Activated T-helper 9 cell treated with anti-CD3 and anti-CD28 coated beads, Interleukin-2, amount 50 U/mL, for 16 hours (primary cell): ENCODE data around the gene DCAF4L1.

ENCODE experiments used
- DNase-seq: peaks from one replicate; pipeline ENCODE4 v3.0.0-alpha.2; 2020; ENCODE audit warnings: low read depth

DCAF4L1 gene

GRCh38 chr4:41990365-41991111 lies 9.0 kb downstream of the DCAF4L1 start, which contains the start of gene SLC30A9:
Gene SLC30A9, plus strand, starts transcription at chr4:41990530. Its CDS starts 122 bp downstream, at chr4:41990652.
- peak; percentile 87 for DNase-seq

DNA sequence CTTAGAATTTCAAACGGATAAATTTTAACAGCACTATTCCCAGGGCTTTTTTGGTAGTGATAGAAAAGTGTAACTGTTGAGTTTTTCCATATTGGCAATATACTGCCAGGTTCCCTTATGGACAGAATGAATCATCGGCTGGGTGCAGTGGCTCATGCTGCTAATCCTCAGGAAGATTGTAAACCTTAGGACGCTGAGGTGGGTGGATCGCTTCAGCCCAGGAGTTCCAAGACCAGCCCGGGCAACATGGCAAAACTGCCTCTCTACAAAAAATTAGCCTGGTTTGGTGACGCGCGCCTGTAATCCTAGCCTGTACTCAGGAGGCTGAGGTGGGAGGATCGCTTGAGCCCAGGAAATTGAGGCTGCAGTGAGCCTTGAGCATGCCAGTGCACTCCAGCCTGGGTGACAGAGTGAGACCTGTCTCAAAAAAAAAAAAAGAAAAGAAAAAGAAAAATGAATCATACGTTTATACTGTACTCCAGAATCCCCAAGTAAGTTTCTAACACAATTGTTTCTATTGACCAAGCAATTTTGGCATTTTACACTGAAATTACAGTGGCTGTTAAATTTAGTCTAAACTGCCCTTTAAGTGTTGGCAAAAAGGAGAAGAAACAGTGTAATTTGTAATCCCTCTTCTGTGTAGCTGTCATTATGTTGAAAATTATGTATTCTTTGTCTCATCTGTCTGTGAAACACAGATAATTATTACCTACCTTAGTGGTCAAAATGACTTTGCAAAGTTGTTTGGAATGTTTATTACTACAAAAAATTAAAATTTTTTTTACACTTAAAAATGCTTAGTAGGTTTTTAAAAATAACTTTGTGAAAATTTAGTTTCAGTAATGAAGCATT lies 10.6 kb downstream of the DCAF4L1 start:
- DNase-seq, result no peak

DNA sequence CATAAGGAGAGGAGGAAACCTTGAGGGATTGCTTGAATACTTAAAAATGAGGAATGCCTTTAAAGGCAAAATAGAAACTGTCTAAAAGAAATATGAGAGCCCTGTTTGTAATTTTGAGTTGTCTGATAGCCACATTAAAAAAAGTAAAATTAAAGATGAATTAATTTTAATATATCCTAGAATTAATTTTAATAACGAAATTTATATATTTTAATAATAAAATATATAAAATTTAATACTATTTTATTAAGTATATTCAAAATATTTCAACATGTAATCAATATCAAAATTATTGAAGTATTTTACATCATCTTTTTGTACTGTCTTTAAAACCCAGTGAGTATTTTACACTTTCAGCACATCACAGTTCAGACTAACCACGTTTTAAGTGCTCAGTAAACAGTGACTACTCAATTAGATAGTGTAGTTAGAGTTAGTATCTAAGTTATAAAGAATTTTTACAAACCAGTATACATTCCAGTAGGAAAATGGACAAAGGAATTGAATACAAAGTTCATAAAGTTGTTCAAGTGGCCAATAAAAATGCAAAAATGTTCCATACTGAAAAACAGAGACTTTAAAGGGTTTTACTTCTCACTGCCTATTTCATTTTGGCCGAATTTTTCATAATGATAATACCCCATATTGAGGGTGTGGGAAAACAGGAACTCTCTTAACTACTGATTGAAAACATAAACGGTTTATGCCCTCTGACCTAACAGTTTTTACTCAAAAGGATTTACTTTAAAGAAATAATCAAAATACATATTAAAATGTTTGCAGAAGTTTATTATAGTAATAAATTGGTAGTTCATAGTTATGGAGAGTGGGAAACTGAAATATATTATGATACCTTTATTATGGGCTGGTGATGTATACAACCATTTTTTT lies 11.7 kb downstream of the DCAF4L1 start:
- DNase-seq, result no peak

- DNase-seq, result no peak
Measured at GRCh38 chr4:41994461-41994985, 13.0 kb downstream of the DCAF4L1 start.

DNA sequence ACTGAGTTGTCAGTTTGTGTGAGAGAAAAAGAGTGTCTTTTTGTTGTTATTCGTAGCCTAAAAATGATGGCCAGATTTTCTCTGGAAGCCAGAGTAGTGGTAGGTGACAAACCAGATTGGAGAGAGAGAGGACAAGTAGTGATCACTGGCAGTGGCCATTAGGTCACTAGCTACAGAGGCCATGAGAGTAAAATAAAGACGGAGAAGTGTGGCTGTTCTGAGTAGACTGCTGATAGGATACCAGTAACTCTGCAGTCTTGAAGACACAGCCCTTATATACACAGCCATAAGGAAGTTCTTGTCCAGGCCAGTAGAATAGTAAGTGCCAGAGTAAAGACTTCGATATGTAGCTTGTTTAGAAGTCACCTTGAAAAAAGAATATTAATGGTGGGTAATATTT lies 16.5 kb downstream of the DCAF4L1 start:
- DNase-seq, result no peak

DNA sequence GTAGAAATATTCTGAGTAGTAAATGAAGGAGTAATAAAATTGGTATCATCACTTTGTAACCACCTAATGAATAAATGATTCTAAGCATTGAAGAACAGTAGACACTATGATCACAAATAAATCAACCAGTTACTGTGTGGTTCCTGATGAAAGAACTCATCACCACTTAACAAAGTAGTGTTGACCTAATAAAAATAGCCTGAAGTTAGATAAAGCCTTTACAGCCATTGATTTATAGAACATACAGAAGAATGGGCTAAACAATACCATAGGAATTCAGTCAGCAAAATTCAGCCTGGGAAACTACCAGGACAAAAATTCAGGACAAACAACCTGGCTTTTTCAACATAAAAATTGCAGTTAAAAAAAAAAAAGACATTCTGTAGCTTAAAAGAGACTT lies 17.8 kb downstream of the DCAF4L1 start:
- DNase-seq, result no peak

- DNase-seq, result no peak
Measured at GRCh38 chr4:42008011-42008786, 26.6 kb downstream of the DCAF4L1 start.

GRCh38 chr4:42015438-42015837 lies 33.9 kb downstream of the DCAF4L1 start:
- no peak for DNase-seq

DNA sequence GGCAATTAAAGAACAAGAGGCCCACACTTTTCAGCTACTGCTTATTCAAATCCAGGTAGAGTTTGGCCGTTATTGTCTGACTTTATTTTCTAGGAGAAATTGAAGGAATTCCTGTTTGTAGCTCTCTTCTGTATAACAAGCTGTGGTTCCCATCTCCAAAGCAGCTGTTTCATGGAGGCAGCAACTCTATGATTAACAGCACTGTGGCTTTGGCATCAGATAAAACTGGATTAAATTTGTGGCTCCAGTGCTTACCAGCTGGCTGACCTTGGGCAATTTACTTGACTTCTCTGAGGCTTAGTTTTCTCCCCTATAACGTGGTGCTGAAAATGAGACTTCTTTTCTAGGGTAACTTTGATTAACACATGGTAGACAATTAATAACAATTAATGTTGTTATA lies 36.9 kb downstream of the DCAF4L1 start:
- DNase-seq, result no peak
